HFF-Myc (cell line): Measurements from ENCODE around the gene S100A4.
A peak's percentile ranks its signal among the peaks of the same experiment; 100 is the strongest.

Source experiments
- DNase-seq: peaks from one replicate; pipeline ENCODE4 v3.0.0-alpha.2; 2011; ENCODE audit warnings: low read depth; ENCODE audit errors: extremely low read depth
- H3K4me3 ChIP-seq: replicated peaks from 2 replicates; pipeline ENCODE4 v1.5.1; 2011; ENCODE audit warnings: low read depth, mild to moderate bottlenecking, control low read depth, low read length
- TF ChIP-seq, protein P1 (sequence below): IDR thresholded peaks from 2 replicates; pipeline ENCODE4 v1.5.1; 2012; ENCODE audit warnings: mild to moderate bottlenecking, low read depth, low read length, control low read depth; ENCODE audit errors: missing control alignments

S100A4 gene

DNA sequence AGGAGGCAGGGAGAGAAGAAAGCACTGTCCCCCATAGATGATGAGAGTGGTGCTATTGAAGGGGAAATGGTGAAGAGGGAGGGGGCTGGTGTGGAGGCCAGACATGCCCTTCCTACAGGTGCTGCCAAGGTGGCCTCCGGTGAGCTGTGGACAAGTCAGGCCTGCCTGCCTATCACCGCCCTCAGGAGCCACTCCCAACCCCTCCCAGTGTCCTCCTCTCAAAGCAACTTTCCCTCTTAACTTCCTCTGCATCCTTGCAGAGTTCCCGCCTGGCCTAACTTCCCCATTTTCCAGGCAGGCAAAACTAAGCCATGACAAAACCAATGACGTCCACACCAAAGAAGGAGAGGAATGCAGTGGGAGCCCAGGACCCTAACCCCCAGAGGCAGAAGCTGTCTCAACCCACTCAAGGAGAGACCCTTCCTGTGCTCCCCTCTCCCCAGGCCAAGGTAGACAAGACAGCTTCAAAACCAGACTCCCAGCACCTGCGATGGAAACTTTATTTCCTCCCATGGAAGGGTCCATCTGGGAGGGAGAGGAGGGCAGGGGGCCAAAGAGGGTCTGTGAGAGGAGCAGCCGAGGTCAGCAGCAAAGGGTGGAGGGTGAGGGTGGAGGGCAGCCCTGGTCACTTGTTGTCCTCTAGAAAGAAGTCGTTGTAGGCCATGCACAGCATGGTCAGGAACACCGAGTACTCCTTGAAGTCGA lies 8.8 kb downstream of the S100A4 start:
- peak overlapping the region; percentile 81 for H3K4me3 ChIP-seq
- no peak for DNase-seq
- TF ChIP-seq, protein P1, sequence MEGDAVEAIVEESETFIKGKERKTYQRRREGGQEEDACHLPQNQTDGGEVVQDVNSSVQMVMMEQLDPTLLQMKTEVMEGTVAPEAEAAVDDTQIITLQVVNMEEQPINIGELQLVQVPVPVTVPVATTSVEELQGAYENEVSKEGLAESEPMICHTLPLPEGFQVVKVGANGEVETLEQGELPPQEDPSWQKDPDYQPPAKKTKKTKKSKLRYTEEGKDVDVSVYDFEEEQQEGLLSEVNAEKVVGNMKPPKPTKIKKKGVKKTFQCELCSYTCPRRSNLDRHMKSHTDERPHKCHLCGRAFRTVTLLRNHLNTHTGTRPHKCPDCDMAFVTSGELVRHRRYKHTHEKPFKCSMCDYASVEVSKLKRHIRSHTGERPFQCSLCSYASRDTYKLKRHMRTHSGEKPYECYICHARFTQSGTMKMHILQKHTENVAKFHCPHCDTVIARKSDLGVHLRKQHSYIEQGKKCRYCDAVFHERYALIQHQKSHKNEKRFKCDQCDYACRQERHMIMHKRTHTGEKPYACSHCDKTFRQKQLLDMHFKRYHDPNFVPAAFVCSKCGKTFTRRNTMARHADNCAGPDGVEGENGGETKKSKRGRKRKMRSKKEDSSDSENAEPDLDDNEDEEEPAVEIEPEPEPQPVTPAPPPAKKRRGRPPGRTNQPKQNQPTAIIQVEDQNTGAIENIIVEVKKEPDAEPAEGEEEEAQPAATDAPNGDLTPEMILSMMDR, result no peak

DNA sequence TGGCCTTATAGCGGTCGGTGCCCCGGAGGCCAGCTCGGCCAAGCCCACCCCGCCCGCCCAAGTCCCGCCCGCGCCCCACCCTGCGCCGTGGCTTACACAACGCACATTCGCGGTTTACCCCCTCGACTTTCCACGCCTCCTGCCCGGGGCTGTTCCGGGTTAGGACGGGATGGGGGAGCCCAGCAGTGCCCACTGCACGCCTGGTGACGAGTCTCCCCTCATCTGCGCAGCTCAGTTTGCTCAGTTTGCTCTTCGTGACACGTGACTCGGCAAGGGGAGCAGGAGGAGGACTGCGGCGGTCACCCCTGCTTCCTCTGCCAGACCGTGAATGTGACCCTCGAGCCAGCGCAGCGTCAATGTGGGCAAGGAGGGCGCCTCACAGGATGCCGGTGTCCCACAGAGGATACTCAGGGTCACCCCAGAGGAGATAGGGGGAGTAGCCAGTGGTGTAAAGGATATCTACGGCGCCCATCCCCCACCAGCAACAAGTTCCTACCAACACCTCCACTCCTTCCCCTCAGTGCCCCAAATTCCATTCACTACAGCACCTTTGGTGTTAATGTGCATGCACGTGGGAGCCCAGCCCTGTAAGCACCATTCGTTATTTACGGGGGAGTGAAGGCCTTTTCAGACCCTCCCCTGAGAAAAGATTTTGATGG lies 9.5 kb downstream of the S100A4 start:
- peak overlapping the region; percentile 81 for H3K4me3 ChIP-seq
- DNase-seq, result no peak

DNA sequence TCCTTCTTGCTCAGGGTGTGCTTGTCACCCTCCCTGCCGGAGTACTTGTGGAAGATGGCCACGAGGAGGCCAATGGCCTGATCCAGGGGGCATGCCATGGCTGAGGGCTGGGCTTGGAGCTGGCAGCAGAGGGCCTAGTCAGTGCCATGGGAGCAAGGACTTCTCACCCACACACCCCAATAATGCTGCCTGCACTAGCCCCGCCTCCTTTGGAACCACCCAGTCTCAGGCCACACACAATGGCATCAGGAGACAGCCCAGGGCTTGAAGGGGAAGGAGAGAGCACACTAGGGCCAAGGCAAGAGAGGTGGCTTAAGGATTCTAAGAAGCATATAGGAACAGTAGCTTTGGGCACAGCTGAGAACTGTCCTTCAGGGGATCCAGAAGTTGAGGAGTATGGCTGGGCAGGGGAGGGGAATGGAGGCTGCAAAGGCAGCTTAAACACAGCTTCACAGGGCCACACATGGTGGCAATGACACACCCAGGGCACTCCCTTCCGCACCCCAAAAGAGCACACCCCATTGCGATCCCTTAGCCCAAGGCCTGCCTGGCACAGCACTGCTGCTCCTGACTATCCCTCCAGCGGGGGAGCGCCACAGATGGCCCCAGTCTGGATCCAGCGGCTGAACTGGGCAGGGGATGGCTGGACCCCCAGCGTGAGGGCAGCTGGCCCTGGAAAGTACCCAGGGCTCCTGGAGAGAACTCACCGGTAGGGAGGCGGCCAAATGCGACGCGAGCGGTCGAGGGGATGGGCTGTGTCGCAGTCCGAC lies 10.2 kb downstream of the S100A4 start, which contains the start of gene S100A6:
Gene S100A6 (minus strand): TSS at position 750 of the 770 bp plus-strand sequence. CDS start 652 bp downstream, at position 98.
- DNase-seq, result no peak
- TF ChIP-seq, protein P1, result no peak
- H3K4me3 ChIP-seq, result peak within 1 kb of the TSS; percentile 81

More for the DNA sequence above, 9.5 kb downstream of the S100A4 start:
- TF ChIP-seq, protein P1, result no peak

DNA sequence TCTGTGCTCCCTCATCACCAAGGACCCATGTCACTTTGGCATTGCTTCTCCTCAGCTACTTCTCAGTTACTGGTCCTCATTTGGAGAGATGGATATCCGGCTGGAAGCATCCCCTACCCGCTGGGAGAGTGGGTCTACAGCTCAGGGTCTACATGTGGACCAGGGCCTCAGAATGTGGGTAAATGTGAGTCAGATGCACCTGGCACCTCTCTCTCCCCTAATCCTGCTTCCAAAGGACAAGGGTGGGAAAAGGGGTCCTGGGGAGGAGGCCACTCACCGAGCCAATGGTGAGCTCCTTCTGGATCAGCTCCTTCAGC lies 10.7 kb downstream of the S100A4 start:
- DNase-seq, result no peak

DNA sequence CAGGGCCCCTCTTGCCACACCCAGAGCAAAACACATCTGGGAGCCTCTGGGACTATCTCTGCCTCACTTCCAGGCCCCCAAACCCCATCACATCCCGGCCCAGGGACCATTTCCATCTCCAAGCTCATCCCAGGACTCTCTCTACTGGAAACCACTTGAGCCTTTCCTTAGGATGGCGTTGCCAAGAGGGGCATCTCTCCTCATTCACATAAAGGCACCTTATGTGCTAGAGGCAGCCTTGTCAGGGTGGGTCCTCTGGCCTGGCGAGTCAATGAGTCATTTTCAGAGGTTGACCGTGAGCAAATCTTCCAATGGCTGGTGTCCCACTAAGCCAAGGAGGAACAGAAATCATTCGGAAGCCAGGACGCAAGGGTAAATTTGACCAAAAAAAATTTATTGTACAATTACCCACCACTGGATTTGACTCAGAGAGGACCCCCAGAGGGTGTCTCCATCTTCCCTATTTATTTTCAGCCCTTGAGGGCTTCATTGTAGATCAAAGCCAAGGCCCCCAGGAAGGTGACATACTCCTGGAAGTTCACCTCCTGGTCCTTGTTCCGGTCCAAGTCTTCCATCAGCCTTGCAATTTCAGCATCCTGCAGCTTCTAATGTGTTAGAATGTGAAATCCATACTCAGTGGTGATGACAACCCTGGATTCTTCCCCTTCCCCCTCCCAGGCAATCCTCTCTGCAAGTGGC lies 11.2 kb downstream of the S100A4 start:
- TF ChIP-seq, protein P1, result no peak
- DNase-seq, result no peak
- H3K4me3 ChIP-seq, result peak overlapping the region; percentile 81

More for the DNA sequence above, 10.7 kb downstream of the S100A4 start:
- H3K4me3 ChIP-seq, result peak overlapping the region; percentile 81
- TF ChIP-seq, protein P1, result no peak

DNA sequence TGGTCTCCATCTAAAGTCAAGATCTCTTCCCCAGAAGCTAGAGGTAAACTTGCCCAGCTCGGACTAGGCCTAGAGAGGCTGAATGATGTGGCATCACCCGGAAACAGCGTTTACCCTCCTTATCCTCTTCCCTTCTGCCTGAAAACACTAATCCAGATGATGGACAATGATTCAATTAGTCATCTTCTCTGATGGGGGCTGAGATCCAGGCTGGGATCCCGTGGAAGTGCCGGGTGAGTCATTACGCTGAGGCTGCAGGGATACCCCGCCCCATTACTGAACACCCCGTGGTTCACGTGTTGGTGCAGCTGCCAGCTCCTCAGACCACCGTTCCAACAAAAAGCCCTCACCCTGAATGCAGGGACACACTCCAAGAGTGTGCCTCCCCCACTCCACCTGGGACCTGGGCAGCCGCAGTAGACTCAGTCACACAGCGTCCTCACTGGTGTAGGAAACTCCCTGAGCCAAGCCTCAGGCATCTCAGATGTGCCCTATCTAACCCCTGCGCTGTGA lies 11.9 kb downstream of the S100A4 start:
- DNase-seq, result peak; percentile 88
- TF ChIP-seq, protein P1, result no peak
- peak overlapping the region; percentile 81 for H3K4me3 ChIP-seq
